Dermis blood vessel endothelial cell (primary cell): ENCODE data around the gene POLD3. TPM values are rescaled to one million over a fixed set of nuclear protein-coding genes. Genes with fewer than 3 reads are reported as not detected.
A peak's percentile ranks its signal among the peaks of the same experiment; 100 is the strongest.
"Not testable (repeated sequence)": the region's sequence is repeated elsewhere in the genome, so short reads cannot be mapped to it uniquely, and the experiment has no call there.

ENCODE experiments used
- DNase-seq: peaks from one replicate; pipeline ENCODE4 v3.0.0; 2010
- total RNA-seq: library from RNA; depleted of rRNA; stranded (reverse); fragments of >200 nt; gene quantifications from 2 replicates; pipeline ENCODE4 v1.2.3, GENCODE V29; 2014

POLD3 gene
- total RNA-seq, 1 donor from 2014 or later = 13.8 TPM

DNA sequence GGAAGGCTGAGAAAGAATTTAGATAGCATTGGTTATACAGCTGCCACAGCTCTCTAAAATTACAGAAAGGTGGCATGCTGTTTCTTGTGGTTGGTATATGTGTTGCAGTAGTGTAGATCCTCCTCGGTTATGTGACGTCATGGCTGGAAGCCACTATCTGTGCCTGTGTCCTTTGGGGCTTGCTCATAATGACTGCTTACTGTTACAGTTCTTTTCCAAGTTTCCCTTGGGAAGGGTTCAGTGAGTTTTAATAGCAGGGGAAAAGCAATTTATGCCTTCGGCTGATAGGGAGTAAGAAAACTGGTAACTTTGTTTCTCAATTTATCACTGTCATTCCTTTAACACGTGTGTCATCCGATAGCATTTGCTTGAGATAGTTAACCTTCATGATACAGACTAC, 47.2 kb downstream of the POLD3 start:
- DNase-seq = no peak

GRCh38 chr11:74641289-74641688, 48.9 kb downstream of the POLD3 start:
- no peak for DNase-seq

DNA sequence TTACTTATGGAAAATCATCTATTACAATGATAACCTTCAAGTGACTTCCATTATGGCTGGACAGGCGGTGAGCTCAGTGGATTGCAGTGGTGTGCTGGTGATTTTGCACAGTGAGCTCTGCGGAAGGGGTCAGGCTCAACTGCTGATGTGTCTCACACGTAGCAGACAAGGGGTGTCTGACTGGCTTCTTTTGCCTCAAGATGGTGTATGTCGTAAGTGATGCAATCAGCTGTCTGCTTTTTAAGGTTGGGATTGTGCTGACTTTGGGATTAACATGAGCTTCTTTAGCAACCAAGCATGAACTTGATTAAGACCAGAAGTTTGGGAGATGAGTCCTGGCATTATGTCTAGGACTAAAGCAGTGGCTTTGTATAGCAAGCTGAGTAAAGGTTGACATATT, 49.5 kb downstream of the POLD3 start:
- no peak for DNase-seq

- no peak for DNase-seq
Observed at GRCh38 chr11:74642912-74643311, 50.5 kb downstream of the POLD3 start.

GRCh38 chr11:74644081-74644480, 51.7 kb downstream of the POLD3 start:
- DNase-seq = no peak

GRCh38 chr11:74646215-74646614, 53.8 kb downstream of the POLD3 start:
- no peak for DNase-seq

- no peak for DNase-seq
Observed at GRCh38 chr11:74646954-74647353, 54.6 kb downstream of the POLD3 start.

DNA sequence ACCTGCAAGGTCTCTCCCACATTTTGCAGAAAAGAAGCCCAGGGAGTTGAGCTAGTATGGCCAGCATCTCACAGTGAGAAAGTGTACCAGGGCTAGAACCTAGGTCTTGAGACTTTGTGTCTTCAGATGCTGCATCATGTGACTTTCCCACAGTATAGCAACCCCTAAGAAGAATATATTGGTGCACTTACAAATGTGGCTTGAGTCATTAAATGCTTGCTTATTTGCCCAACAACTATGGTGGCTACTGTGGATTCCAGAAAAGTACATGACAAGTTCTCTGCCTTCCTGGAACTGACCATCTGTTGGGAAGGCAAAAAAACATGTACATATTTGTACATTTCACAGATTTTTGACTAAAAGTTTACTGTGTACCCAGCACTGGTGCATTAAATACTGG, 55.0 kb downstream of the POLD3 start:
- no peak for DNase-seq

DNA sequence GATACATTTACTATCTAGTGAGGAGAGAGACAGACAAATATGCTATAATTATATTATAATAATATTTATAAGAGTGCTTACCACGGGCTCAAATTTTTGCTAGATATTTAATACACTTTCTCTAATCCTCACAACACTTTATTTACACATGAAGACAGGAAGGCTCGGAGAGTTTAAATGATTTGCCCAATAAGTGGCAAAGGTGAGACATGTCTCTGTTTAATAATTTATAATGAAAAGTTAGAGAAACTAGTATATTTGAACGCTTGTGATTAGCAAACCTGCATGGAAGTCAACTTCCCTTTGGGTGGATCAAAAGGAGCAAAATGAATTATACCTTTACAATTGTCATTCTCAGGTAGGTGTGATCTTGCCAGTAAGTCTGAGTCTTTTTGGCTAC, 55.4 kb downstream of the POLD3 start:
- DNase-seq = no peak

DNA sequence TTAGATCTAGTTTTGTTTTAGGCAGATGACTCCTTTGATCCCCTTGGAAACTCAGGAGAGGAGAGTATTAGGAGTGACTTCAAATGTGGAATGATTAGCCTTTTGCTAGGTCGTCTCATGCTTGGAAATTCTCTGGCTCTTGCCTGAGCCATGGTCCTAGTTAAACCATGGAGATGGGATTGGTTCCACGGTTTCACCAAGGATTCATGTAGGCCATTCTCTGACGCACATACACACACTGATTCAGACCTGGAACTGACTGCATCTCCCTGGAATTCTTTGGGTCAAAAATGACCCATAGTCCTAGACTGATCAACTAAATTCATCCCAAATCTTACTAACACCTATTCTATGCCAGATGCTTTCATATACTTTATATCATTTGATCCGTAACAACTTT, 56.5 kb downstream of the POLD3 start:
- DNase-seq = no peak

GRCh38 chr11:74650498-74650897, 58.1 kb downstream of the POLD3 start:
- DNase-seq = no peak

DNA sequence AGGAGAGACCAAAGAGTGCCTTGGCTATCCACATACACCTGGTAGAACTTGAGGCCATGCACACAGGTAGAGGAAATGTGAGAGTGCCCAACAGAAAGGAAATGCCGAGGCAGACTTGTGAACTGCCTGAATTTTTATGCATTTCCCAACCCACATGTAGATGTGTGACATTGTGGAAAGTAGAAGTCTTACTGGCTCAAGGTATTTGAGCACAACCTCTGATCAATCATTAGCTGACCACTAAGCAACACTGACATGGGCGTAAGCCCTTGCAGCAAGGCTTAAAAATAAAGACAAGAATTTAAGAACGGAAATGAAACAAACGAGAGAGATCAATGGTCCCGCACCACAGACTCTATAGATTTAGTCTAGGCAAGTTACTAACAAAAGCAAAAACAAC, 62.6 kb downstream of the POLD3 start:
- no peak for DNase-seq

DNA sequence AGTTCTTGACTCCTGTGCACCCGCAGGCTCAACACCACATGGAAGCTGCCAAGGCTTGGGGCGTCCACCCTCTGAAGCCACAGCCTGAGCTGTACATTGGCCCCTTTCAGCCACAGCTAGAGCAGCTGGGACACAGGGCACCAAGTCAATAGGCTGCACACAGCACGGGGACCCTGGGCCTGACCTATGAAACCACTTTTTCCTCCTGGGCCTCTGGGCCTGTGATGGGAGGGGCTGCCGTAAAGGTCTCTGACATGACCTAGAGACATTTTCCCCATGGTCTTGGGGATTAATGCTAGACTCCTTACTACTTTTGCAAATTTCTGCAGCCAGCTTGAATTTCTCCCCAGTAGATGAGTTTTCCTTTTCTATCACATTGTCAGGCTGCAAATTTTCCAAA, 66.7 kb downstream of the POLD3 start:
- DNase-seq = not testable (repeated sequence)

- no peak for DNase-seq
Observed at GRCh38 chr11:74662487-74663103, 70.2 kb downstream of the POLD3 start.

- DNase-seq = no peak
Observed at GRCh38 chr11:74663315-74663714, 70.9 kb downstream of the POLD3 start.

DNA sequence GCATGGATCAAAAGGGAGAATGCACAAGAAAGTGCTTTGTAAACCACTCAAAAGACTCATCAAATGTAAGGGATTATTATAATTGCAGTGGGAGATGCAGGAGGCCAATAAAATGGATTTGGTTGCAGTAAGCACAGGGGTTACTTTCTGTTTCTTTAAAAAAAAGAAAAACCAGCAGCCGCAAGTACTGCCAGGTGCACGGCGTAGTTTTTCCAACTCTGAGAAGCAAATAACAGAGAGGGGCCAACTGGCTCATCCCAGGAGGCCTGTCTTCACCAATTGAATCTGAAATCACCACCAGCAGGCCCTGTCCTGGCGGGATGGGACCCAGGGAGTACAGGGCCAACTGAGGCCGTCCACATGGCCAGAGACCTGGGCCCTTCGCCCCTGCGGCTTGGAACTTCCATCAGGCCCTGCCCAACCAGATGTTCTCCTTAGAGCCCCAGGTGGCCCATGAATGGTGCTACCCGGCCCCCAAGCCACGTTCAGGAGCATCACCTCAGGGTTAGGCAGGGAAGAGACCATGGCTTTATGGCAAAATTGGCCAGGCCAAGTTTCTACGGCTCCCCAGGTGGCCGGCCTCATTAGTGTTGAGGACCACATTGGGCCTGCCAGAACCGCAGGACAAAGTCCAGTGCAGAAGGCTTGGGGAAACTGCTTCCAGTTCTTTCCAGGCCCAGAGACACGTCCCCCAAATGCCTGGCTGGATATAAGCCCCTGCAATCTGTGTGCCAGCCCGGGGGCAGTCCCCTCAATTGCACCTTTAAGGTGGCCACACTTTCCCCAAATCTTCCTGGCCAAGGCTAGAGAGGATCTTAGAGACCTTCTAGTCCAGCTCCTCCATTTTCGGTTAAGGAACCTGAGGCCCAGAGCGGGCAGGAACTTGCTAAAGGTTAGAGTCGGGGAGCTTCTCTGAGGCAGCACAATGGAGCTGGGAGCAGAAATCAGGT, 77.1 kb downstream of the POLD3 start:
- no peak for DNase-seq

- DNase-seq = no peak
Observed at GRCh38 chr11:74670171-74670570, 77.8 kb downstream of the POLD3 start.

DNA sequence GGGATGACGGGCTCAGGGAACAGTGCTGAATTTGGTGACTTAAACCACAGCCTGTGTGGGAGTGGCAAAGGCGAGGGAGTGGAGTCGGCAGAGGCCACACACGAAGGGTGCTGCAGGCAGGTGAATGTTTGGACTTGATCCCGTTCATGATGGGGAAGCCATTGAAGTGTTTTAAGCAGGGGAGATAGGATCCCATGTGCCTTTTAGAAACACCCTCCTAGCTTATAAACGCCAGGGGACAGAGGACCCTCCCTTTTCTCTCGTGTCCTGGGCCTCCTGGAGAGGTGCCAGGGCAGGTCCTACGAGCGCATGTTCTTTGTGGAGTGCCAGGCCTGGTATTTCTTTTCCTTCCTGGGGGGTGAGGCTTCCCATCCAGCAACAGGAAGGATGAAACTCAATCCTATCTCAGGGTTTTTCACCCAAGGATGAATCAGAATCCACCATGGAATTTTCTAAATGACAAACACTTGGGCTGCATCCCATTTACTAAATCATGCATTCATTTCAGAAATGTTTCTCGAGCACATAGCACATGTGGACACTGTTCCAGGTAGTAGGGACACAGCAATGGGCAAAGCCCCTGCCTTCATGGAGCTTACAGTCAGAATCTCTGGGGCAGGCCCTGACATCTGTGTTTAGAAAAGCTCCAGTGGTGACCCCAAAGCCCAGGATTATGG, 79.3 kb downstream of the POLD3 start:
- no peak for DNase-seq

DNA sequence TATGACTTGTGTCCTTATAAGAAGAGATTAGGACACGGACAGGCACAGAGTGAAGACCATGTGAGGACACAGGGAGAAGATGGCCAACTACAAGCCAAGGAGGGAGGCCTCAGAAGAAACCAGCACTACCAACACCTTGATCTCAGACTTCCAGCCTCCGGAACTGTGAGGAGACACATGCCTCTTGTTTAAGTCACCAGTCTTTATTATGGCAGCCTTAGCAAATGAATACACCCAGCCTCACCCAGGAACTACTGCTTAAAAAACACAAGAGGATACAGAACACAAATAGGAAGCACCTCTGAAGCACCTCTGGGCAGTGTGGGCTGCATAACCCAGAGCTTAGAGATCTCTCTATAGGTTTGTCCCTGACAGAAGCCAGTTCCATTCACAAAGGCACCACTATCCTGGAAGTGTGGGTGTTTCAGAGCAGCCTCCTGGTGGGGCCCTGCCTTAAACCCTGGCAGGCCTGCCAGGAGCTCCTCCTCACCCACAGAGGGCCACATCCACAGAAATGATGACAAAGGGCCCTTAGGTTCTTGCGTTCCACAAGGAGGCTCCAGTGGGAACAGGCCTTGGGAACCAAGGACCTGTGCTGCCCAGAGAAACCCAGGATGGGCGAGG, 80.1 kb downstream of the POLD3 start:
- DNase-seq = no peak

GRCh38 chr11:74672956-74673692, 80.7 kb downstream of the POLD3 start:
- DNase-seq = peak; percentile 68

DNA sequence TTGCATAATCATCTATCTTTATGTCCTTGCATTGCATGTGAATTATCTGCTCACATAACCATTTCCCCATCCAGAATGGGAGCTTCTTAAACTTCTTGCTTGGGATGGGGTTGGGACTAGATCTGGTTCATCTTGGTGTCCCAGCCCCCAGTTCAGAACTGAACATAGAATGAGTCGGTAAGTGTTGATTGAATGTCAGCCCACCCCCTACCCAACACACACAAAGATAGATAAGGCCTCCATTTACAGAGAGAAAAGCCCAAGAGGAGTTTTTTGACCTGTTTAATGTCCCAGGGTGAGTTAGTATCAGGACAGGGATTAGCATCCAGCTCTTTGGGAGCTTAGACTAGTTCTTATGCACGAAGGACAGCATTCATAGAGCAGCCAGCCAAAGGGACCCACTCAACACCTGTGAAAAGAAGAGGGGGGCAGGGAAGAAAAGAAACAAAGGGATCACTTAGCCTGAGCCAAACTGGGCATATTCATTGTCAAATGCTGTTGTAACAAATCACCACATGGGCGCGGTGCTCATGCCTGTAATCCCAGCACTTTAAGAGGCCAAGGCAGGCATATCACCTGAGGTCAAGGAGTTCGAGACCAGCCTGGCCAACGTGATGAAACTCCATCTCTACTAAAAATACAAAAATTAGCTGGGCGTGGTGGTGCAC, 81.4 kb downstream of the POLD3 start:
- DNase-seq = no peak

GRCh38 chr11:74675761-74676160, 83.4 kb downstream of the POLD3 start:
- no peak for DNase-seq
